GM18502 (cell line): ENCODE data around the gene FAM13A.

ENCODE experiments used
- ATAC-seq: cut with Tn5 transposase; IDR thresholded peaks from one replicate; pipeline ENCODE4 v1.9.1; 2021; ENCODE audit warnings: mild to moderate bottlenecking; ENCODE audit not compliant: unreplicated experiment, poor library complexity

The FAM13A gene

DNA sequence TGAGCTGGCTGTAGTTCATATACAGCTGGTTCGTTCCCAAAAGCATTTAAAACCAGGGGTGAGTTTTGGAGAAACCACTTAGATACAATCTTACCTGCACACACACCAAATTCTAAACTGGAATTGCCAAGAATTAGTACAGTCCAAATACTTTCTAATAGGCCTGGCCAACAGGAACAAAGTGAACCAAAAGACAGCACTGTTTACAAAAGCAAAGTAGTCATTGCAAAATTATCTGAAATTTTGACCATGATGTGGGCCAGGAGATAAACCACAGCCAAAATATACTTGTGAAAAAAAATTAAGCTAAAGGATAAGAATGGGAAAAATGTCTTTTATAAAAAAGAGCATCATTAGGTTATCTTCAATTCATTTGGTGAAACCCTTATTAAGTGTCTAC lies 321.4 kb downstream of the FAM13A start:
- ATAC-seq = no peak

DNA sequence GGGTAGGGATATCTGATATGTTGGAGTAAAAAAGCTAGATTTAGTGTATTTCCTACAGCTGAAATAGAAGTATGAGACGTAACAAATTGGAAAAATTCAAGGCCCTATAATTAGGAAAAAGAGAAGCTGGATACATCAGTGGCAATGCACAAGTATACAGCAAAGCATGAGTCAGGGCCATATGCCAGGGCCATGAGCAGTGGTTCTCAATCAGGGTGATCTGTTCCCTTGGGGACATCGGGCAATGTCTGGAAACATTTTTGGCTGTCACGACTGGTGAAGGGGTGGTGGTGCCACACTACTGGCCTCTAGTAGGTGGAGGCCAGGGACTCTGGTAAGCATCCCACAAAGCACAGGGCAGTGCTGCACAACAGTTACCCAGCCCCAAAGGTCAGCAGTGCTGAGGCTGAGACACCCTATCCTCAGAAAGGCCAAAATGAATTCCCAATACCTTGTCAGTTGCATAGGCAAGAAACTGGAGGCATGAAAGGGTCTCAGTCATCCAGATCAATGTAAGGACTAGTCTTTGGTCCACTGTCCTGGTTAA lies 322.5 kb downstream of the FAM13A start:
- no peak for ATAC-seq

DNA sequence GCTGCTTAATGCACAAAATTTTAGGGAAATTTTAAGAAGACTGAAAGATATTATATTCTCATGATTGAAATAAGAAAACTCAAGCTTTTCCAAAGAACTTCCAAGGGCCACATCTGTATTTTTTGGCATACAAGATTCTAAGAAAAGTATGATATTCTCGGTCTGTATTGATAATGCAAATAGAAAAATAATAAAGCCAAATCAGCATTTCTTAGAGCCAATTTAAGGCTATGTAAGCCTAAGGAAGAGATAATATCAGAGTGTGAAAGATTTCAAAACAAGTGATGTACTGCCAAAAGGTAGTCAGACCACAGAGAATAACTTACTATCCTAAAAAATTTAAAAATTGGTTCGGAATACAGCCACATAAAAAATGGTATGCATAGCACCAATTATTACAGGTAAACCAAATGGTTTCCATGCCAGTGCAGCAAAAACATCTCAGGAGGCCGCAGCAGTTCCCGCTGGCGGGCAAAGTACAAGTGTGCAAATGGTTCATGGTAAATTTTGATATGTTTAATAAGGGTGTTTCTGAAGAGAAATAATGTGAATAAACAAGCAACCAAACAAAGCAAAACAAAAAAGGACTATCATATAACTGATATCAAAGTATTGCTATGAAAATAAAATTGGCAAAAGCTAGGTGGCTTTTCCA lies 324.1 kb downstream of the FAM13A start:
- no peak for ATAC-seq

DNA sequence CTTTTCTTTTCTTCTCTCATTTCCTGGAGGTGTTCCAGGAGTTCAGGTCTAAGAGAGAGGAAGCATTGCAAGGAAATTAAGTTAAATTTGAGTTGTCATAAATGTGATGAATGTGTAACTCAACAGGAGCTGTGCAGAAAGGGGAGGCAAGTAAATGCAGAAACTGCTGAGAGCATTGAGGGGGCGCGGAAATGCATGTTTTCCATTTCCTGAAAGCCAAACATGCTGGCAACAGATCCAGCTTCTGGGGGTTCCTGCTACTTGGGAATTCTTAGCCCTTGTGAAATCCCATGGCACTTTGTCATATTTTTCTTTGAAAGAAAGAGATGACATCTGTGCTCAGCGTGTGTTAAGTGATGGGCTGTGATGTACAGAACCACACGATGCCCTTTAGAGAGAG lies 325.6 kb downstream of the FAM13A start:
- ATAC-seq = no peak

DNA sequence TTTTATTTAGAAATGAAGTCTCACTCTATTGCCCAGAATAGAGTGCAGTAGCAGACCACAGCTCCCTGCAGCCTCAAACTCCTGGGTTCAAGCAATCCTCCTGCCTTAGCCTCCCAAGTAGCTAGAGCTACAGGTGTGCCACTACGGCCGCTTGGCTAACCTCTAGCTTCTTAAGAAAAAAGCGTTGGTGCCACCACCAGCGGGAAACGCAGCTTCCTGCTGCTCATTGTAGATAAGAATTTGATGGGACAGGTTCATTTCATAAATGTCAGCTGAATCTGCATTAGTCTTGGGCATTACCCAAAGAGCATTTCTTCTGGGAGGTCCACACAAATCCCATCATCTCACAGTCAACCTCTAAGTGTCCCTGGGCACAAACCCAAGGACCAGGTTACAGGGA lies 326.2 kb downstream of the FAM13A start:
- ATAC-seq = no peak

DNA sequence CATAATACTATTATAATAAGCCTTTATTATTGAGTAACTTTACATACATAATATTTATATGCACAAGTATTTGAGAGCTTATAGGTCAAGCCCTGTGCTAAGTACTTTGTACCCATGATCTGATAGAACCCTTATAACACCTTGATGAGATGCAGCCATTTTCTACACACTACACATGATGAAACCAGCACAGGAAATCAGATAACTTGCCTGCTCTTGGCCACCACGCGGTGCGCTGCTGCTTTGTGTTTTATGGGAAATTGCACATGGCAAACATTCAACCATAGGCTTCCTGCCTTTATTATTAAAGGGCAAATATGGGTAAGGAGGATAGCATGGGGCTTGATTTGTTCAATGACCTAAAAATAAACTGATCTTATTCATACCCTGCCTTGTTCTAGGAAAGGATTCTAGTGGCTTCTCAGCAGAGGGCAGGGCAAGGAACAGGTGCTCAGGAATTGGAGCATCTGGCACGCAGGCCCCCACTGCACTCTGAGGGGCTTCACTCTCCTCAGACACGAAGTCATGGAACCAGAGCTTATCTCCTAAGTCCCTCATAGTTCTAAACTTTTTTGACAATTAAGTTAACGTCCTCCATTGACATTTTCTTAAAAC lies 327.7 kb downstream of the FAM13A start:
- ATAC-seq = no peak

DNA sequence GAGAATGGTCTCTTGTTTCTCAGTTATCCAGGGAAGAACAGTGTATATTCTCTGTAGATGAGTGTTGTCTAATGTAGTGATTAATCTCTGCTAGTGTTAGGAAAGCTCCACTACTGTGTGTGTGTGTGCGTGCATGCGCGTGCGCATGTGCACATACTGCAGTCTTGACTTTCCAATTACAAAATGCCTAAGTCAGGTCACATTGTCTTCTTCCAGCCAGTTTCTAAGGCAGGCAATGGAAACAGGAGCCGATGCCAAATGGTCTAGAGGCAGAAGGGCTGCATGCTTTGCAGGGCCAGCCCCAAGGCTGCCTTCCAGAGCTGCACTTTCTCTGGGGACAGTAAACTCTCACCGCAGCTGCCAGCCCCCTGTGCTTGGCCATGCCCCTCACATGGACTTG lies 328.8 kb downstream of the FAM13A start:
- no peak for ATAC-seq

DNA sequence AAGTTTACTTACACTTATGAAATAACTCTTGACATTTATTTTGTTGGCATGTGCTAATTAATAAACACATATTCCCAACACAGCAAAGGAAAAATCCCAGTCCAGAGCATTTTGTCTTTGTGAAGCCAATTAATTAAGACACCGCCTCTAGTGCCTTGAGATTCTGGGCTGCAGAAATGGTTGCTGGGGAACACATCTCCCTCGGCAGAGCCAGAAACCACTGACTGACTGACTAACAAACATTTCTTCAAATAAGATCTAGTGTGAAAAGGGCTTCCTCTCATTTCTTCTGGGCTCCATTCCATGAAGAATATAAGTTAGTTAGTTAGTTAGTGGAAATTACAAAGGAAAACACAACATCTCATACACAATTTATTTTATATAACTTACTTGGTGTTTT lies 331.0 kb downstream of the FAM13A start:
- no peak for ATAC-seq

DNA sequence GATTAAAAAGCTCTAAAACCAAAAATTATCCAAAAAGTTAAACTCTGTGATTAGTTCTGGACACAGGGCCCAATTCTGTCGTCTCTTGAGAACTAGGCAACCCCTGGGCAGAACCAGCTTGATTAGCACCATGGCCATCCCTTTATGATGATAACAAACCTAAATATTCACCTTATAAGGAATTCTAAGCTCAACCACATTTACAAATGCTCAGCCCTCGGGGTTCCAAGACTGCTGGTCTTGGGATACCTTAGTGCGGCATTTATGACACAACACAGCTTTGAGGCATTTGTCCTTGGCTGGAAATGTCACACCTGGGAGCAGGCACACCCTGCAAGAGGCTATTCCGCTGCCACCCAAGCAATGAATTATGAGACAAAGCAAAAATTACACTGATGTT lies 331.8 kb downstream of the FAM13A start:
- no peak for ATAC-seq

DNA sequence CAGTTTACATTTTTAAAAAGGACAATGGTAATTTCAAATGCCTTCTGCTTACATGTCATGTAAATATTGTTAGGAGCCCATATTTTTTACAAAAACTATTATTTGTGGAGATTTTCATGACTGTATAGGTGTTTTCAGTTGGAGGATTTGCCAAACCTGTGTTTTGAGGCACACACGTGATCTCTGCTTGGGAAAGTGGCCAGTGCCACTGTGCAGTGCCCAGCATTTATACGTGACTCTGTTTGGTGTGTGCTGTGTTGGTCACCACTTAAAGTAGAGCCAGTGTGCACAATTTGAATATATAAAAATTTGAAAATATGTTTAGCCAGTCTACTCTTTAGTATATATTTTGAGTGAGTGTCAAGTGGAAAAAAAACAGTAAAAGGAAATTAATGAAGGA lies 332.6 kb downstream of the FAM13A start:
- ATAC-seq = no peak

DNA sequence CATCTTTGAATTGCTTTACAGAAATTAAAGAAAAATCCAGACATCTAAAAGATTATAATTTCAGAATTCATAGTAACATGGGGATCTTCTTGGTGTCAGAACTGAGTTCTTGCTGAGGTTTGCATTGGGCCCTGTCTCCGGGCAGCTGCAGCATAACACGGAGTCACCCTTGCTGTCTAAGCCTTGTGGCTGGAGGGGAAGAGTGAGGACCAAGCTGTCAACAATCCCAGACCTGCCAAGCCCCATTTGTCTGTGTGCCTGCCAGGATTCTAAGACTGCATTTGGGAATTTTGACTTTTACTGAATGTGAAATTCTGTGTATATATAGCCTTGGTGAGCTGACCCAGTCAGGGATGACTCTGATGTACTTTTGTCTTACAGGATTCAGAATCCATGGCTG lies 334.2 kb downstream of the FAM13A start:
- no peak for ATAC-seq

DNA sequence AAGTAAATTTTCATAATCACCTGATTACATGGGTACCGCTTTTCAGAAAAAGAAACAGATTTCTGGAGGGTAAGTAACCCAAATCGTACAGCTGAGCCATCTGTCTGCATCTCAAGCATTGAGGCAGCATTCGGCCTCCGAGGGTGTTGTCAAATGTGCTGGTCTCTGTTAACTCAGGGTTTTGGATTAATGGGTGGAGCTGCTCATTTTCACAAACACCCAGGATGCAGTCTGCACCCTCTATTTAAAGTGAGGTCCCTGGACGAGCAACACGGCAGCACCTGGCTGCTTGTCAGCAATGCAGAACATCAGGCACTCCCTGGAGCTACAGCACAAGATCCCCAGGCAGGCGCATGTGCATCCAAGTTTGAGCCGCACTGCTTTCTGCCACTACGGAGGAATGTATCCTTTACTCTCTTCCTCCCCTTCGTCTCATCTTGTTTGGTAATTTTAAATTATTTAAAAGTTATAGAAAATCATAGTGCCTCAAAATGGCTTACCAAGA lies 334.7 kb downstream of the FAM13A start:
- ATAC-seq = no peak

DNA sequence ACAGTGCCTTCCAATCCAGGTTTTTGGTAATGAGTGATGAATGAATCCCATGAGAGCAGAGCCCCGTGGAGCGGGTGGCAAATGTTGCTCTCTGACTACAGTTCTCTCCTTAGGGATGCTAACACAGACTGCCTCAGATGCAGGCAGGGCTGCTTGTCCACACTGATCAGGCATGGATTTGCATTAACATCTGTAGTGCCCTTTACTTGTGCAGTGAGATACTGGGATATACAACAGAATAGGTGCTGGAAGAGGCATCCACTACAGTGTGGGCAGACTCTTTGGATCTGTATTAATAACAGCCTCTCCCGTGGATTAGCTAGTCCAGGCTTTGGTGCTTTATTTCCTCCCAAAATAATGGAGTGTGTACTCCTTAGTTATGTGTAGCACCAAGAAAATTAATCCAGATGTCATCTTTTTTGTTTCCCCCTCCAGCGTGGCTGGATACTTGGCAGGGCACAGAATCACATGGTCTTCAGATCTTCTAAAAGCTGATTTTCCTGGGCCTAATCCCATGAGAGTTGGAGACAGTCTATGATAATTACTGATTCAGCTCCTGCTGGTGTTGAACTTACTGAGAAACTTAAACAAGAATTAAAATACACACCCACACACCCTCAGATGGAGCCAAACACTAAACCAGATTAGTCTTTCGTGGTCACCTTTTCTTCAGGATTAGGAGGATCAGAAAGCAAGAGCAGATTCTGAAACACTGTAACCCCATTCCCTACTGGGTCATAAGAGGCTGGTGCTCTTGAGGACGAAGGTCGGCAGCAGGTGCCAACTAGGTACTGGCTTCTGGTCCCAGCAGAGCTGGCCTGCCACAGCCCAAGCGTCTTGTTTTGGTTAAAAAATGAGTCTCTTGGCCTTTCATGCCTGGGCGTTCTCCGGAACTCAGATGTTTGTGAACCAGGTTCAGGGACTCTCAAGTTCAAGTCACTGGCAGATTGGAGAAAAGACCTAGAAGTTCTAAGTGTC lies 336.2 kb downstream of the FAM13A start:
- ATAC-seq = no peak

DNA sequence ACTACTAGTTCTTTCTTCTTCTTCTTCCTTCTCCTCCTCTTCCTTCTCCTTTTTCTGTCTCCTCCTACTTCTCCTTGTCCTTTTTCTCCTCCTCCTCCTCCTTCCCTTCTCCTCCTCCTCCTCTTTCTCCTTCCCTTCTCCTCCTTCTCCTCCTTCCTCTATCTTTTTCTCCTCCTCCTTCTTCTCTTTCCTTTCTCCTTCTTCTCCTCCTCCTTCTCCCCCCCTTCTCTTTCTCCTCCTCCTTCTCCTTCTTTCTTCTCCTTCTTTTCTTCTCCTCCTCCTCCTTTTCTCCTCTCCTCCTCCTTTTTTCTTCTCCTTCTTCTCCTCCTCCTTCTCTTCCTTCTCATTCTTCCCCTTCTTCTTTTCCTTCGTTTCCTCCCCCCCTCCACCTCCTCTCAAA lies 337.6 kb downstream of the FAM13A start:
- no peak for ATAC-seq

DNA sequence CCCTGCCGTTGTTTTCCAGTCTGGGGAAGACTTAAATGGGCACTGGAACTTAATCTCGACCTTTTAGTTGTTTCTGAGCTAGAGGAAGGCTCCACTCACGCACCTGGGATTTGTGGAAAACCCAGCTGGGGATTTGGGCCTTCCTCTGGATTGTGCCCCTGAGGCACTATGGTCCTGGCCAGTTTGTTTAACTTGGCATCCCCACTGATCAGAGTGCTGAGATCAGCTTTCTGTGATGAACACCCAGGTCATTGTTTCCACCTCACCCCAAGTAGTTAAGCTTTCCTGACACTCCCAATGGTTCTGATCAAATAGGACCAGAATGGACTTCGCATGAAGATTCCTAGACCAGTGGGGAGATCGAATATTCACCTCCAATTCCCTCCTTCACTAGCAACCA lies 338.9 kb downstream of the FAM13A start:
- ATAC-seq = no peak

DNA sequence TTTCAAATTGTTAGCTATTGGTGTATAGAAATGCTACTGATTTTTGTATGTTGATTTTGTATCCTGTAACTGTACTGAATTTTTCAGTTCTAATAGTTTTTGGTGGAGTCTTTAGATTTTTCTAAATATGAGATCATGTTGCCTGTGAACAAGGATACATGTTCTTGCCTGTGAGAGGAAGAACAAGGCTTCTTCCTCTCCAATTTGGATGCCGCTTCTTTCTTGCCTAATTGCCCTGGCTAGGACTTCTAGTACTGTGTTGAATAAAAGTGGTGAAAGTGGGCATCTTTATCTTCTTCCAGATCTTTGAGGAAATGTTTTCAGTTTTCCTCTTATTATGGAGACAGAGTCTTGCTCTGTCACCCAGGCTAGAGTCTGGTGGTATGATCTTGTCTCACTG lies 343.2 kb downstream of the FAM13A start:
- ATAC-seq = no peak

DNA sequence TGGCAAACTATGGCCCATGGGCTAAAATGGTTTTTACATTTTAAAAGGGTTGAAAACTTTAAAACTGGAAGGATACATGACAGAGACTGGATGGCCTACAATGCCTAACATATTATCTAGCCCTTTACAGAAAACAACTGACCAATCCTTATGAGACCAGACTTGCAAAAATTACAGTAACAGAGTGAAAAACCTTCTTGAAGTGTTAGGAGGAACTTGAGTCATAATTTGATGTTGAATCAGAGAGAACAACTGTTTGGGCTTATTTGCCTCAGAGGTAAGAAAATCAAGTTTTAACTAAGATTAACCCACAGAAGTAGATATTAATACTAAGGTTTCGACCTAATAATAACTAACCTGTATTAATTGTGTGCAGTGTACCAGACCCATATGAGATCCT lies 347.0 kb downstream of the FAM13A start:
- ATAC-seq = no peak

DNA sequence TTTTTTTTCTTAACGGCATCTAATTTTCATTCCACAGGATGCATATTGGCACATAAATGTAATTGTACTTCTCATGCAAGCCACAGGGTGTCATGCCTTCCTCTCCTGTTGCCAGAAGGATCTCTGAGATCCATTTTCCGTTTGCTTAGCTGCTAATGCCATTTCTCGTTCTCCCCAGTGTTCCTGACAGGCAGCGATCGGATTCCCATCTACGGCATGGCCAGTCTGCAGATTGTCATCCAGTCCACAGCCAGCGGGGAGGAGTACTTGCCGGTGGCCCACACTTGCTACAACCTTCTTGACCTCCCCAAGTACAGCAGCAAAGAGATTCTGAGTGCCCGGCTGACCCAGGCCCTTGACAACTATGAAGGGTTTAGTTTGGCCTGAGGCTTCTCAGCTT lies 350.4 kb downstream of the FAM13A start:
- no peak for ATAC-seq

DNA sequence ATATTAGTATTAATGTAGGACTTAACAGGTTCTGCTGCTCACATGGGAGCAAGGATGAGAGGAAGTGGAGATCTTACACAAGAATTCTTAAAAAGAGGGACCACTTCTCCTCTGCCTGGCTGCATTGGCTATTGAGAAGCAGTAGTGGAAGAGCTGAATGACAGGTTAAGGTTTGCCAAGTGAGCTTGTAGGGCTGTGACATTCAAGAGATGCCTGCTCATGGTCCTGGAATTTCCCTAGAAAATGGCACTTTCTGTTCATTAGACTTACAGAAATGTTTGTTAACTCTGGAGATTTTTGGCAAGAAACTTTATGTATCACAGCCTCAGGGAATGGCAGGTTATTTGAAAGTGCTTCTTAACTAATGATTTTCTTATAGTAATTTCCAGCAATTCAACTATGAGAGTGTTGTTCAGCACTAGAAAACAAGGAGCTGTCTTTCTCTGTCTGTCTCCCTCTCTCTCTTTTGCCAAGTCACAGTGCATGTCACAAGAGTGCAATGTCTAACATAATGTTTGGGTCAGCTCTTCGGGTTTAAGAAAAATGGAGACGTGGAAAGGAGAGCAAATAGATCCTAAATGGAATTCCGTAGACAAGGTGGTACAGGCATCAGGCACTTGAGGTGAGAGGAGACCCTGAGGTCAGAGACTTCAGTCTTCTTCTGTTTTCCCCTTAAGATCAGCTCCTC lies 351.0 kb downstream of the FAM13A start:
- no peak for ATAC-seq

DNA sequence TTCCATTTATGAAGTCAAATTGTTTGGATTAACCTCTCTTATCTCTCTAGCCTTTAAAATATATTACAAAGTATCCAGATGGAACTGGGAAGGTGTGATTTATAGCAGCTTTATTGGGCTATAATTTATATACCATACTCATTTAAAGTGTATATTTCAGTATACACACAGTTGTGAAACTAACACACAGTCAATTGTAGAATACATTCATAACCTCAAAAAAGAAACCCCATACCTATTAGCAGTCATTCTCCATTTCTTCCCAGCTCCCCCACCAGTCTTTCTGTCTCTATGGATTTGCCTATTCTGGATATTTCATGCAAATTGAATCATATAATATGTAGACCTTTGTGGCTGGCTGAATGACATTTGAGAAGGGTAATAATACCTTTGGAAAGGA lies 351.8 kb downstream of the FAM13A start:
- ATAC-seq = no peak
